ENCODE data around the gene PRSS48. TPM values are rescaled to one million over a fixed set of nuclear protein-coding genes. Genes with fewer than 3 reads are reported as not detected.

The PRSS48 gene
- total RNA-seq, 1 donor from 2014 or later: not detected

DNA sequence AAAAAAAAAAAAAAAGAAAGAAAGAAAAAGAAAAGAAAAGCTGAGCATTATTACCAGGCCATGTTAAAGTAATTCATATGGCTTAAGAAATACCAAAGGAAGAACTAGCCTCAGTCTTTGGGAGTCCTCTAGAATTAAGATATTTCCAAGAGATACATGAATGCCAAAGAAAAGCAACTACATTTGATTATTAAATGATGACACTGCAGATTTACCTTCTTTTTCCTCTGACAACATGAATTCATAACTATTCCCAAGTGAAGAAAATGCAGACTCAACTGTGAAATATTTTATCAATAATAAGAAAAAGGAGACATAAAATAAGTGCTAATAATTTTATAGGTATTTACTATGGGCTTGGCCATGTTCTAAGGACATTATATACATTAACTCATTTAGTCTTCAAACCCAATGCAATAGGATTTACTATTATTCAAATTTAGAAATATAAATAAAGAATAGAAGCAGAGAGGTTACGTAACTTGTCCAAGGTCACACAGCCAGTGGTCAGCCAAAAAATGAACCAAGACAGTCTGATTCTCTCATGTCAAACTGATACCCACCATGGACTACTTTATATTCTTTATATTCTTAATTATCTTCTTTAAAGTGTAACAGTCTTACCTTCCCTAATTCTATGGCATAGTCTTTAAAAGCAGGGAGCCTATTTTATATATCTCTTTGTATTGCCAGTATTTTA, 41.5 kb downstream of the PRSS48 start:
- DNase-seq (ENCODE audit: low read depth): no peak

DNA sequence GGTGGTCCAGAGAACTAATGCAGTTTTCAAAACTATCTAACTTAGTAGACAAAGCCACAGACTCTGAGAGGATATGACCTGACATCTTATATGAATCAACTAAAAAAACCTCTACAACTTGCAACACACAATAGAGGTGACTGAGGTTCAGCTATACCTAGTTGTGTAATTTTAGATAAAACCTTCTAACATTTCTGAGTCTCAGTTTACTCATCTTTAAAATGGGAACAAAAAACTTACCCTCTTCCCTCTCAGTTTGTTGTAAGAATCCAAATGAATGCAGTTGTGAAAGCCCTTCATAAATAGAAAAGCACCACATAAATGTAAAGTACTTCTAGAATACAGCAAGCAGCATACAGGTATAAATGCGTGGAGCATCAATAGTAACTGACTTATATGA, 42.5 kb downstream of the PRSS48 start:
- DNase-seq (ENCODE audit: low read depth): no peak

DNA sequence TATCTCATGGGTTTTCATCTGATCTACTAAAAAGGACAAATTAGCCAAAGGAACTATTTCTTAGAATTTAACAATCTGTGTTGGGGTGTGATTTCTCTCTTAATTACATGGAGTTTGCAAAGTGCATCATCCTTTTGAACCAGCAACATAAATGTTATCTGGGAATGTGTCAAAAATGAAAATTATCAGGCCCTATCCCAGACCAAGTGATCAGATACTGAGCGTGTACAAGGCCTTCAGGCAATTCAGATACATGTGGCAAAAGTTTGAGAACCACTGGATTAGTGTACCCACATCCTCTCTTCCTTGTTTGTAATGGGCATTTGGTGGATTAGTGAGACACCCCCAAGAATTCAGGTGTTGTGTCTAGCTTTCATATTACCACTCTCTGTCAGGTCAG, 44.6 kb downstream of the PRSS48 start:
- DNase-seq (ENCODE audit: low read depth): no peak

DNA sequence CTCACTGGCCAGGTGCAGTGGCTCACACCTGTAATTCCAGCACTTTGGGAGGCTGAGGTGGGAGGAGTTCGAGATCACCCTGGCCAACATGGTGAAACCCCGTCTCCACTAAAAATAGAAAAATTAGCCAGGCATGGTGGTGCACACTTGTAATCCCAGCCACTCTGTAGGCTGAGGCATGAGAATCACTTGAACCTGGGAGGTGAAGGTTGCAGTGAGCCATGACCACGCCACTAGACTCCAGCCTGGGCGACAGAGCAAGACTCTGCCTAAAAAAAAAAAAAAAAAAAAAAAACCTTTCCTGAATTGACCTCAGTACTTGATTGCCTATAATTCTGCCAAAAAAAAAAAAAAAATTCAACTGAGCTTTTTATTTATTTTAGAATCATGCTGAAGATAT, 45.2 kb downstream of the PRSS48 start:
- DNase-seq (ENCODE audit: low read depth): peak; percentile 22

DNA sequence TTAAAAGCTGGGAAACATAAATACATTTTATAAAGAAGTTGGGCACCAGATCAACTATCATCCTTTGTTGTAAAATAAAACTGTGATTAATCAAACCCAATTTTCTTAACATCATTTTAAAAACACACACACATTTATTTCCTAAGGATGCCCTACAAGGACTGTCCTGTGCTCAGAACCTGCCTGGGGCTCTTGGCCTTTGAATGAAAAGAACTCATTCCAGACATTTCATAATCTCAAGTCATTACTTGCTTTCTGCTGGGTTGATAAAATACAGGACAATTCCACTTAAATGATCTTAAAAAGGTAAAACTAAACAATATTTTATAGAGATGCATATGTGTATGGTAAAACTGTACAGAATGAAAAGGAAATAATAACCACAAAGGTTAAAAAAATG, 45.6 kb downstream of the PRSS48 start:
- DNase-seq (ENCODE audit: low read depth): peak; percentile 23

DNA sequence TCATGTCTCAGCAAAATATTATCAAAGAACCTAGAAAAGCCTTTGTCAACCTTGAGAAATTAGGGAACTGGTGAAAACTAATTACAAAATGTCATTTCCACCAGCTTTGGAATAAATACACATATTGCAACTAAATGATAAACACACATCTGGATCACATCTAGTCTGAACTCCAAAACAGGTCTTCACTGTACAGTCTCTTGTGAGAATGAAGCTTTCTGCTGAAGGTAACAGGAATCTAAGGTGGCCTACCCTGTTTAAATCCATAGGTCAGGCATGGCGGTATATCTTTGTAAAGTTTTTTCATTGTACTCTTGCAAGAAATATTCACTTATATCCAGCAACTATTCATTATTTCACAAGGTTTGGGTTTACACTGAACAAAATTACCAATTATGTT, 46.7 kb downstream of the PRSS48 start:
- DNase-seq (ENCODE audit: low read depth): no peak

DNA sequence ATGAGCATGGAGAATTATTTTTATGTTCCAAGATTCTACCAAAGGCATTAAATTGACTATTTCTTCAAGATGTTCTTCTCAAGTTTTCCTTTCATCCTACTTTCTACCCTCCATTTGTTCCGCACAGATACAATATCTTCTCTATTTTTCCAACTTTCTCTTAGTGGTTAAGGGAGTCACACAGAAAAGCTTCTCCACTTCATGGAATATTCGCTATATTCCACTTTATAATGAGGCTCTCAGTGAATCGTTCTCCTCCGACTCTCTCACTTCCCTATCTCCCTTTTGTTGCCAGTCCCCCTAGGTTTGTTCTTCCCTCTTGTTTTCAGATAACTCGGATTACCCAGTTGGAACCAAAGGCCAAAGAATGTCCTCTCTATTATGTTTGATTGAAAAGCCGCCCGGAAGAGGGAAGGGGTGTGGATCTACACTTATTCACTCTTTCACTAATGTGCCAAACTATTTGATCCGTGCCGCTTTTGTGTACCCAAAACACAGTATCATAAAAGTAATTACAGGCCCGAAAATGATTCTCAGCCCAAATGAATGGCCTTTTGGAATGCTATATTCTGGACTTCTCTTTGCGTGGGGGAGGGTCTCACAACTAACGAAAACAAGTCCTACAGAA, 47.3 kb downstream of the PRSS48 start:
- DNase-seq (ENCODE audit: low read depth): peak; percentile 25

DNA sequence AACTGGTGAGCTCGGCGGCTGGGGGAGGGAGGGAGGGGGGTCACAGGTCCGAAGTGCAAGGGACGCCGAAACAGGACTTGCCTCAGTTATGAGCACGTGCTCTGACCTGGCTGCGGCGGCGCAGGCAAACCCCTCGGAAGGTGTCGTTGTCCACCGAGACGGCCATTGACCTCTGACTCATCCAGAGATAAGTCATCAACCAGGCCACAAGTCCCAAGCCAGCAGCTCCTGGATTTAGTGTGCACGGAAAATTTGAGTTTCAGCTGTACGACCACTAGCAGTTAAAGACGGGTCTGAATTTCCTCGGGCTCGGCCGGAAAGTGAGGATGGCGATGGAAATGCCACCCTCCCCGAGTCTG, 47.8 kb downstream of the PRSS48 start:
- DNase-seq (ENCODE audit: low read depth): peak; percentile 80

DNA sequence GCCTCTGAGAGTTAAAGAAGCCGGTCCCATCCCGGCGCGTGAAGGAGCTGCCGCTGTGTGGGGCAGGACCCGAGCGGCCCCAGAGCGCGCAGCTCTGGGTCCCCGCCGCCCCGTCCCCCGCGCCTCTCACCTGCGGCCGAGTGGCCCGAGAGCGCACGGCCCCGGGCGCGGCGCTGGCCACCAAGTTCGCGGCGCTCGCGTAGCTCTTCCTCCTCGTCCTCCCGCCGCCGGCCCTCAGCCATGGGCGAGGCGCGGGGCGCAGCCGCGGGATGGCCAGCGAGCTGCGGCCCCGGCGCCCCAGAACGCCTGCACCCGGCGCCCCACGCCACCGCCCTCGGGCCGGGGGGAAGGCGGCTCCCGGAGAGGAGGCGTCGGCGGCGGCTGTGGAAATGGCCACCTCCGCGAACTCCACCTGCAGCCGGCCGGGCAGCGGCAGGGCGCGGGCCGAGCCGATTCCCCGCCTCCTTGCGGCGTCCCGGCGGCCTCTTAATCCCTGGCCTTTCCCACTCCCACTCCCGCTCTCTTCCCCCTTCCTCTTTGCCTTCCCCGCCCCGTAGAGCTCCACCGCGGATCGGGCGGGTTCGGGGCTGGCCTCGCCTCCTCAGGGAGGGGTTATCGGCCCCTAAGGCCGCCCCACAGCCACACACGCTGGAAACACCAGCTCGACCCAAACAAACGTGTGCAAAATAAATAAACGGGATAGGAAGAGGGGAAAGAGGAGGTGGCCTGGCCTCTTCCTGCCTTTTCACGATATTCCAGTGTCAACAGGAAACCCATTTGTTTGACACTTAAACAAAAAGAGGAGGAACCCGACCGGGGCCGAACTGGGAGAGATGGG, 48.4 kb downstream of the PRSS48 start, which contains the start of gene SH3D19:
TSS of gene SH3D19 (minus strand) at position 495 of the 838 bp plus-strand sequence. CDS start at position 242, 253 bp downstream.
- DNase-seq (ENCODE audit: low read depth): peak; percentile 40

DNA sequence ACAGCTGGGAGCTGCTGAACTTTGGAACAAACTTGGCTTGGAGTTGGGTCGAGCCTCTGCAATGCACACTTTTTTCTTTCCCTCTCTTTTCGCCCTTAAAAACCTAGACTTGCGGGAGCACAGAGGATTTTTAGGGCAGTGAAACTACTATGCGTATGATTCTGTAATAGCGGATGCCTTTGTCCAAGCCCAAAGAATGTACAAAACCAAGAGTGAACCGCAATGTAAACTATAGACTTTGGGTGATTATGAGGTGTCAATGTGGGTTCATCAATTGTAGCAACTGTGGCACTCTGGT, 48.9 kb downstream of the PRSS48 start:
- no peak for DNase-seq (ENCODE audit: low read depth)

DNA sequence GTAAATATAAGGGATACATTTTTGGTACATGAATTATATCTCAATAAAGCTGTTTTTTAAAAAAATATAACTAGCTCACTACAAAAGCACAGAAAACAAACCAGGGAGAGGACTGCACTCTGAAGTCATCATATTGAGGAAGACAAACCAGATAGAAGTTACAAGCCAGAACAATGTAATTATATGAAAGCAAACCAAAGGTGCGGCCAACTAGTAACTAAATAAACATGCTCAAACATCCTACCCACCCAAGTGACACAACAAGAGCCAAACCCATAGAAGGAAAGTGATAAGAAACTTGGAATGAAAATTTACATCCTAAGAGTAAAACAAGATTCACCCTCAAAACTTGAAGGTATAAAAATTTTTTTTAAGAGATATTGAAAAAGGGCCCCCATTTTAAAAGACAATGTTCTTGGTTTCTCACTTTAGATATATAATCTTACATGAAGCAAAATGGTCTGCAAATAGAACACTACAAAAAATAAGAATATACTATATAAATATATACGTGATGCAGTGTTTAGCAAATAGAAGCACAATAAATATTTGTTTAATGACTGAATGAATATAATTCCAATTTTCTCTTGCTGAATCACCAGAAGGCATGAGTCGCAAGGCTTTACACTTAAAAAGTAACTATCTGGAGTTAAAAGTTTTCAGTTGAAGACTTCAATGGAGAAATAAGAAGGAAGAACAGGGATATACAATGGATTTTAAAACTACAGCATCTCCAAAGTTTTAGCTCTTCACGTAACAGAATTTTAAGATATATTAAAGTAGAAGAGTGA, 52.5 kb downstream of the PRSS48 start:
- DNase-seq (ENCODE audit: low read depth): peak; percentile 29

DNA sequence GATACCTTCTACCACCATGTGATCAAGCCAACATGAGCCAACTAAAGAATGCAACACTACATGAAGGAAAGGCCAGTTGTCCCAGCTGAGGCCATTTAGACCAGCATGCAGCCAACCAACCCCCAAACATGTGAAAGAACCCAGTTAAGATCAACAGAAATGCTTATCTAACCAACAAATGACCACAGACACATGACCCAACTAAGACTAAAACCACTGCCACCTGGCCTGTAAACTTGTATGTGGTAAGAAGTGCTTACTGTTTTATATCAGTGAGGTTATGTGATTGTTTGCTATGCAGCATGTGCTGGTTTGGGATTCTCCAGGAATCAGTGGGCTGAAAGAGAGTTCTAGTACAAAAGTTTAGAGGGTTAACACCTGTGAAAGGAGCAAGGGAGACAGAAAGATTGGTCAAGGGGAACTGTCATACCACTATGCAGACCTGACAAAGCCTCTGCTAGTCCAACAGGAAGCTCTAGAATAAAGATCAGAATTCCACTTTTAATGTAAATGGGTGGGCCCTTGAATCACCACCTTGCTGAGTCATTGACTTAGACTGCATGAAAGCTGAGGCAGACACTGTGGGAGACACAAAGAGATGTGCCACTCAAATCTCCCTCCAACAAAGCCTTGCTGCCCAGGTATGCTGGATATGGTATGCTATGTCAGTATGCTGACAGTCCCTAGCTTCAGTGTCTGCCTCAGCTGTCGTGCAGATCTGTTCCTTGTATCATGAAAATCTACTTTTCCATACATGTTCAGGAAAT, 54.5 kb downstream of the PRSS48 start:
- peak; percentile 79 for DNase-seq (ENCODE audit: low read depth)

DNA sequence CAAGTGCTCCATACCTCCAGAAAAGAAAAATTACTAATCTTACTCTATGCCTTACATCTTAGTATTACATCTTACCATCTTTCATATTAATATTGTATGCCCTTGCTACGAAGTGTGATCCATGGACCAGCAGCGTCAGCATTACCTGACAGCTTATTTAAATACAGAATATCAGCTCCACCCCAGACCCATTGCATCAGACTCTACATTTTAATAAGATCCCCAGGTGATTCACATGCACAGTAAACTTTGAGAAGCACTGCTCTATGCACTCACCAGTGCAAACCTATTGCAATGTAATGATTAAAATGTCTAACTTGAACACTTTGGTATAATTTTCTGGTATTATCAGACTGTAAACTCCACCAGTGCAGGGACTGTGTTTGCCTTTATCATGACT, 62.5 kb downstream of the PRSS48 start:
- no peak for DNase-seq (ENCODE audit: low read depth)

DNA sequence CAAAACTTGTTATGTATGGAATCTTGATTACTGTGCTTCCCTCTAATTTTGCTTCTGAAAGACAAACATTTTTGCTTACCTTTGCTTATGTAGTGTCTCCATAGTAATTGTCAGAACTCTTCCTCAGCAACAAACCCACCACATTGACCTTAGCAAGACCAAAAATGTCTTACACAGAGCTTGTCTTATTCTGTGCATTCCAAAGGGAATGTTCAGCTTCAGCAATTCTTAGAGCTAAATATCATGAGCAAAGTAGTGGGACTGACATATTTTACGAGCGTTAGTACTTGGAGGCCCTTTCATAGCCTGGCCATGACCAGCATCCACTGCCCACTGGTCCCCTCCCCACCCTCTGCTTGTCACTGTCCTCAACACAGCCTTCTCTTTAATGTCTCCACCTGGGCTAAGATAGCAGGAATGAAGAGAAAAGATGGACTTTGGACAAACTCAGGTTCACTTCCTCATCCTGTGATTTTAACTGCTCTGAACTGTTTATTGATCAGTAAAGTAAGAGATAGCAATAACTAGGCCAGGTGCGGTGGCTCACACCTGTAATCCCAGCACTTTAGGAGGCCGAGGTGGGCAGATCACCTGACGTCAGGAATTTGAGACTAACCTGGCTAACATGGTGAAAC, 63.9 kb downstream of the PRSS48 start:
- peak; percentile 44 for DNase-seq (ENCODE audit: low read depth)

Other genes with a start within 250 kb of the PRSS48 start
- 2,300 and 2,775 TPM in 2 replicates for gene RPS3A, start 177.5 kb upstream of the PRSS48 start, total RNA-seq
- gene SH3D19, start 48.4 kb downstream of the PRSS48 start, total RNA-seq: 9.4 and 22.8 TPM in 2 replicates
- gene FHIP1A, start 132.0 kb downstream of the PRSS48 start, total RNA-seq: 17.0 and 19.3 TPM in 2 replicates

Data from renal cortical epithelial cell (primary cell).